A673 (cell line): Measurements from ENCODE around the gene ITGA1.

ENCODE experiments used
- CTCF ChIP-seq: fragments of 300-800, 200-600 bp; sonication (generic); conservative IDR thresholded peaks from 2 replicates; pipeline ENCODE4 v1.5.1; 2017; ENCODE audit warnings: low read depth, mild to moderate bottlenecking, antibody characterized with exemption, low read length, moderate library complexity, mixed read lengths
- EZH2 ChIP-seq: fragments of 200-600 bp; sonication (generic); IDR thresholded peaks from 2 replicates; pipeline ENCODE4 v1.6.1; 2017; ENCODE audit warnings: borderline replicate concordance, low read depth, mild to moderate bottlenecking, mixed read lengths, antibody characterized with exemption, low read length; ENCODE audit not compliant: poor library complexity, severe bottlenecking

GRCh38 chr5:52994266-52994665 is 206.6 kb downstream of the ITGA1 start:
- TF ChIP-seq CTCF = no peak
- TF ChIP-seq EZH2 = no peak
